Activated T-helper 1 cell treated with anti-CD3 and anti-CD28 coated beads, Interleukin-2, amount 50 U/mL, for 16 hours (primary cell): ENCODE results near the gene PZP.

Source experiments
- DNase-seq, 2 donors: peaks; one replicate each; pipeline ENCODE4 v3.0.0-alpha.2; 2020; ENCODE audit warnings: low read depth in 1 of 2, low spot score in 1 of 2

The PZP gene

DNA sequence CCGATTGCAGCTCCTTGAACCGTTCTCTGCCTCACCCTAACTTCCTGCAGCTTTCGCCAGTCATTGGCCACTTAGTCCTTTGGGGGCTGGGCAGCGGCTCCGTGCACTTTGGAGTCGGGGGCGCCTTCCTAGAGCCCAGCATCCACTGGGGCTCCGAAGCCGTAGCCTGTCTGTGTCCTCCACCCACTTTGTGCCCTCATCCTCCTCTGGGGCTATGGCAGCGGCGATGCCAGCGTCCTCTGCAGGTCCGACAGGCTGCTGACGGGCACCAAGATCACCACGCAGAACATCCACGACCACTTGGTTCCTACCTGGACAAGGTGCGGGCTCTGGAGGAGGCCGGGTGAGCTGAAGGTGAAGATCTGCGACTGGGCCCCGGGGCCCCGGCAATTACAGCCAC lies 80.7 kb downstream of the PZP start:
- DNase-seq: no peak

DNA sequence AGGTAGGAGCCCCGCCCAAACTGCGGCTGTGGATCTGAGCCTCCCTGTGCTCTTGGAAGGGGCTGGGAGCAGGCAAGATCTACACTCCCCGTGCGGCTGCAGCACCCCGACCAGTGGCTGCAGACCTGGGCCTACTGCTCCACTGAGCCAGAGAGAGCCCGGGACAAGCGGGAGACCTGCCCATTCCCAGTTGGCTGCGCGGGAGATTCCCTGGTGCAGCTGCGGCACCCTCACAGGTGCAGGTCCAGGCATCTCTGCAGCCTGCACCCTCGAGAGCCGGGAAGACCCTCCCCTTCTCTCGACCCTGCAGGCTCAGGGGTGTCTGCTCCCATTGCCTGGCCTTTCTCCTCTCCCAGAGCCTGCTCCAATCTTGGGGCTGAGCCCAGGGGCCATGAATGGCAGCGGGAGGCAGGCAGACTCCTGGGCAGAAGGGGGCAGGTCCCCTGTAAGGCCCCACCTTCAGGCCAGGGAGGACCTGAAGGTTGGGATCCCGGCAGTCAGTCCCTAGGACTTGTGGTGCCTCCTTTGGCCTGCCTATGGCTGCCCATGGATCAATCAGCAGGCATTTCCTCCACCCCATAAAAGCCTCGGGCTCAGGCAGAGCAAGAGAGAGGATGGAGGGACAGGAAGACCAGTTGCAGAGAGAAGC lies 83.7 kb downstream of the PZP start:
- no peak for DNase-seq

DNA sequence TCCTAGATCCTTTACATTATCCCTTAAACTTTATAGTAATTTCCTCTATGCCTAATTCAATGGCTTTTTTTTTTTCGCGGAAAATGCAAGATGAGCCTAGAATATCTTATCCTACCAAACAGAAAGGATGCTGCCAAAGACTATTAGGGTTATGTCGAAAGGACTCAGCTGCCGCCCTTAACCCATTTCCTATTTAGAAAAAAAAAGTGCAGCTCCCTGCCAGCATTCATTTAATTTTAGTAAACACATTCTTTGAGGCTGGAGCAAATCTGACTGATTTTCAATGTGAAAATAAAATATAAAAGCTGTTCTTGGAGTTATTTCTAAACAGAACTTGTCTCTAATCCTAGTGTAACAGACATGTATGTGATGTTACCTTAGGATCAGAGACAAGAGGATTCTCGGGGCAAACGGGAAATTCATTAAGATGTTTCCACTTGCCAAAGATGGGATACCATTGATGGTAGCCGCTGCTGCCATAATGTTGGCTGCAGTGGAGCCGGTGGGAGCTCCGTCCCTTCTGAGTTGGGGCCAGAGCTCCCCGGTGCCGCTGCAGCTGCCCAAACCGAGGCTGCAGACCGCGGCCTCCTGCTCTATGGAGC lies 84.3 kb downstream of the PZP start:
- no peak for DNase-seq

DNA sequence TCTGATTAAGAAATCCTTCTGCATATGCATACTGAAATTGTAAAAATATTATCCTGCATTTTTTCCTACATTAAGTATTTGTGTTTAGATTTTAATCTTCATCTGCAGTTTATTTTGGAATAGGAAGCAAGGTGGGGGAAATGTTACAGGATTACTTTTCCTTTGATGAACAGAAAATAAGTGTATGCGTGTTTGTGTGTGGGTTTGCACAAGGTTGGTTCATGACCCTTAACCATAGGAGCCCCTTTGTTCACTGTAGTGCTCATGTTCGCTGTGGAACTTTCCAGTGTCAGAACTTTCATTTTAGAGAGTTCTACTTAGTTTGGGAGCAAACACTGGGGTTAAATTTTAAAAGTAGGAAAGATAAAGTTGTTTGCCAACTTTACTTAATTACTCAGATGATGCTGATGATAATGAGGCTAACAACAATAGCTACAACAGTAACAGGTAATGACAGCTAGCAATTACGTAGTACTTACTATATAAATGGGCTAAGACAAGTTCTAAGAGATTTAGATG lies 86.0 kb downstream of the PZP start:
- DNase-seq: no peak

DNA sequence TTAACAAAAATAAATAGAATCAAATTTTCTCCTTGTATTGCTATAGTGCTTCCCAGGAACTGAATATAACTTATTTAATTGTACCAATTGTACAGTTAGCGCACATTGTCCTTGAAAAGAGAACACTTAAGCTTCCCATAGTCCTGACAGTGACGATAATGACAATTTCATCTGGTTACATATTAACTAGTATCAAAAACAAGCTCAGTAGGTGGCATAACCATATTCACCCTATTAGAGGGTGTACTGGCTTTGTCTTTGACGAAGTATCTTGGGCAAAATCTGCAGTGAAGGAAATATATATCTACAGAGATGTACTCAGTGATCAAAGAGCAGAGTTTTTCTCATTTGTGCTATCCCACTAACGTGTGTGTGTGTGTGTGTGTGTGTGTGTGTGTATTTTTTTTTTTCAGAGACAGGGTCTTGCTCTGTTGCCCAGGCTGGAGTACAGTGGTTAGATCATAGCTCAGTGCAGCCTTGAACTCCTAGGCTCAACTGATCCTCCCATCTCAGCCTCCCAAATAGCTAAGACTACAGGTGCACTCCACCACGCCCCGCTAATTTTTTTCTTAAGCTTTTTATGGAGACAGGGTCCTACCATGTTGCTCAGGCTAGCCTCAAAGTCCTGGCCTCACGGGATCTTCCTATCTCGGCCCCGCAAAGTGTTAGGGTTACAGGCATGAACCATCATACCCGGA lies 87.6 kb downstream of the PZP start:
- DNase-seq: no peak

DNA sequence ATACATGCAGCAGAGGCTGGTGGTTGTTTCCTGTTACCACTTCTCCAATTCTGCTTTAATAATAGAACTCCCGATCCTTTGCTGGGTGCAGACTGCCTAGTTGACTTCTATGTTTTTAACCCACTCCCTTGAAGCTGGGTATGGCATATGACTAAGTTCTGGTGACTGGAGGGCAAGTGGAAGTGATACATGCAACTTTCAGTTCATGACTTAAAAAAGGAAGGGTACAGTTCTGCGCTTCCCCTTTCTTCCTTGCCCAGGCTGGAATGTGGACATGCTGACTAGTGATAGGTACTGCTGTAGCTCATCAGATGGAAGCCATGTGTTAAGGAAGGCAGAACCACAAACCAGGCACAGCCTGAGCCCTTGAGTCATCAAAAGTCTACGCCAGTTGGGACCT lies 90.0 kb downstream of the PZP start:
- no peak for DNase-seq

DNA sequence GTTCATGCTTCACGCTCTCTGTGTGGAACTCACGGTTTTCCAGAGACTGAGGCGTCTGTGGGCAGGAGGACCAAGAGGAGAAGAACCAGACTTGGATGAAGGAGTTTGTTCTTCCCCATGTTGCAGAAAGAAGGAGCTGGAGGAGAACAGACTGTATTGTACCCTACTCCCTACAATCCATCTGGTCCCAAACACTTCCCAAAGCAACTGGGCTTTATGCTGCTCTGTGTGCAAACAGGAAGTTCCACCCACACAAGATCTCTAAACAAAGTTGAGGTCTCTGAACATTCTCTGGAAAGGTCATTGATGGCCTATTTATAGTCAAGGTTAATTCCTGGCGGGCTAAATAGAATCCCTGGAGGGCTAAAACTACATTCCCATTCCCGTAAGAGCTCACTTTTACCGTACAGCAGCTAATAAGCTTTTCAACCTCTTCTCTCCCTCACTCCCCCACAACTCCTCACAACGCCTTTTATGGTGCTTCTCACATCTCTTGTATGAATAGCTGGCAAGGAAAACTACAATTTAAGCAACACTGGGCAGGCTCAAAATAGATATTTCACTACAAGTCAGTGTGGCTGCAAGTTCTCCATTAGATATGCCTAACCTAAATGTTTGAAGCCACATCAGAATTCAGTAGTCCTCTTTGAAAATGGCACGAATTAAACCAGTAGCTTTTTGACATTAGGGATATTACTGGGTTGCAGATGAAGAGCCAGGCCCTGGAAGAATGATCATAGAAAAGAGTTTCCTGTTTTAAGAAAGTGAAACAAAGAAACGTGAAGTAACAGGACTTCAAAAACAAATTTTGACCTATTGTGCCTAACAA lies 92.2 kb downstream of the PZP start, which contains the start of gene A2M:
Gene A2M (minus strand): TSS at position 189 of the 829 bp plus-strand sequence. CDS start 70 bp downstream, at position 119.
- no peak for DNase-seq

DNA sequence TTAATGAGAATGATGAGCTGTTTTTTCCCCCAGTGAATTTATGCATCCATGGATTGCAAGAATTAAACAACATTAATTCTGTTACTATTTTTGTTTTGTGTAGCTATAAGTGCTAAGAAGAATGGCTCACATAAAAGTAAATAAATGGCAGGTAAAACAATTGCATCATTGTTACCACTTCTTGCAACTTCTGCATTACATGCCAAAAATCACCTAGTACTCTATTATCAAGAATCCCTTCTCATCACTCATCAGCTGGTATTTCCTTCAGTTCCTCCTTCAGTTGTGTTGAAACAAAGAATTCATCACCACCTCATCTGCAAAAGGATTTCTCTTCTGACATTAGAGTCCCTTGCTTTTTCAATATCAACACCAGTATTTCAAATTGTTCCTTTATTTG lies 93.2 kb downstream of the PZP start:
- no peak for DNase-seq

DNA sequence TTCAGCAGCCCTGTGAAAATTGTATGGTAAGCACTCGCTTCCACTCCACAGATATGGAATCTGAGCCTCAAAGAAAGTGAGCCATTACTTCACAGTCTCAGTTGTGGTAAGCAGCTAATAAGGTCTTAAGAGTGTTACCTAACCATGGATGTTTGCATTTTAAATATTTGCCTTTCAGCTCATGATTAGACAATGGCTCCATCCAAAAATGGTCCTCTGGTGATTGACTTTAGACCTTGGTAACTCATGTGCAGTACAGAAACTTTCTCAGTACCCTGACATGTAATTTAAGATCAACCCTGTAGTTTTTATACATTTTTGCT lies 94.2 kb downstream of the PZP start:
- no peak for DNase-seq

DNA sequence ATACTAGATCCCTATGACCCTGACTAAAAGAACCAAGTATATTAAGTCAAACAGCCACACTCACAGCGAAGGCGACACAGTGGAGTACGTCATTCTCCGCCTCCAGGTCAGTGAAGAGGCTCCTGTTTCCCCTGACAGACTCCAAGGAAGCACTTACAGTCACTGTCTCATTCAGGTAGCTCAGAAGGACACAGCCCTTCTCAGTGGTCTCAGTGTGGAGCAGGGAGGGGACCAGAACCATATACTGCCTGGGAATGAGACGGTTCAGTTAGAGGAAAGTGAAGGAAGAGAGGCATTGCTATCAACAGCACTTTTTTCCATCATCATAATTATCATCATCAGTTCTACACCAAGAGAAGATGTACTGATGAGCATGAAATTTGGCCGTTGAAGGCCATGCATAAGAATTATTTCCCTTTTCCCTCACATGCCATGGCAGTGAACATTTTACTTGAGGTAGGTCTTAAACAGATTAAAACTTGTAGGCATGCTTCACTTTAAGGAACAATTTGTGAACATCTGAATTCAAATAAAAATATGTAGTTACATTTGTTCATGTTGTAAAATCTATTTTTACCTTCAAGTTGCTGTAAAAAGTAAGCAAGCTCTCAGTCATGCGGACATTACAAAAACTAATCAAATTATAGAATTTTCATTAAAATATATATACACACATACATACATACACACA lies 94.8 kb downstream of the PZP start:
- DNase-seq: no peak

DNA sequence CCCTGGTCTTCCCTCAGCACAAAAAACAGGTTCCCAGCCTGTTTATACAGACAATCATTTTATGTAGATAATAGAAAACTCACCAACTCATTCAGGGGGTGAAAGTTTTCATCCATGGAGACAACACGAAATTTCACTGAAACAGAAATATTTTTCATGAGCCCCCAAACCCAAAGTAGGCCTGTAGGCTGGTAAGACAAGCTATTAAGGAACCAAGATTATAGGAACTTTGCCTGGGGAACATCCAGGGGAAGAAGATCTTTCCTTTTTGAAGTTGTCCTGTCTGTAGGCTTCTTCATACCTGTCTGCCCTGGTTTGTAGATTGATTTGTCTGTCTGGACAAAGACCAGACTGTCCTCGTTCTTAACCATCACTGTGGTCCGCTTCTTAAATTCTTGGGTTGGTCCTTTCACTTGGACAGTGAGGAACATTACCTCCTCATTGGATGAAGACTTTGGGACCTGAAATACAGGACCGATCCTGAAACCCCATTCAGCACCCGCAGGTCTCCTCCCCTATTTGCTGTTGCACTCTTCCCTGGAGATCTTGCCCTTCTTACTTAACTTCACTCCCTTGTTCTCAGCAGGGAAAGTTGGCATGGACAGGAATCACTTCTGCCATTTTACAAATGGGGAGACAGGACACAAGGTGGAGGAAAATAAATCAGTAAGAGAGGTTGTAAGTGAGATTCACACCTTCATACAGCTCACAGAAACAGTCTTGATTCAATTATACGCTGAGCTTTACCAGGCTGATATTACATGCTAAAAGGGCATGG lies 95.9 kb downstream of the PZP start:
- no peak for DNase-seq

DNA sequence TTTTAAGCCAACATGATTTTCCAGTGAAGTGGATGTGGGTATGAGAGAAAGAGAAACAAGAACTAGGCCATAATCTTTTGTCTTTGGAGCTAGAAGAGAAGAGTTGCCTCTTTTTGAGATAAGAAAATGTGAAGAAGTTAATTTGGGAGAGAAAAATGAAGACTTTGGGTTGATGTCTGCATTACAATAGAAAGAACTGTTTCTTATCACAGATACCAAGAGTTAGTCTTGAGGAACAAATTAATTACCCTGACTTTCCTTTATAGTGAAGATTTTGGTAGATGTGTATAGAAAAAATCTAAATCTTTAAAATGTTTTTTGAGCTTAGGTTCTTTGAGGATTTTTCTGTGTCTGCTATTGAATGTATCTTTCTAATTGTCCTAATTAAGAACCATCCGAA lies 96.7 kb downstream of the PZP start:
- no peak for DNase-seq

DNA sequence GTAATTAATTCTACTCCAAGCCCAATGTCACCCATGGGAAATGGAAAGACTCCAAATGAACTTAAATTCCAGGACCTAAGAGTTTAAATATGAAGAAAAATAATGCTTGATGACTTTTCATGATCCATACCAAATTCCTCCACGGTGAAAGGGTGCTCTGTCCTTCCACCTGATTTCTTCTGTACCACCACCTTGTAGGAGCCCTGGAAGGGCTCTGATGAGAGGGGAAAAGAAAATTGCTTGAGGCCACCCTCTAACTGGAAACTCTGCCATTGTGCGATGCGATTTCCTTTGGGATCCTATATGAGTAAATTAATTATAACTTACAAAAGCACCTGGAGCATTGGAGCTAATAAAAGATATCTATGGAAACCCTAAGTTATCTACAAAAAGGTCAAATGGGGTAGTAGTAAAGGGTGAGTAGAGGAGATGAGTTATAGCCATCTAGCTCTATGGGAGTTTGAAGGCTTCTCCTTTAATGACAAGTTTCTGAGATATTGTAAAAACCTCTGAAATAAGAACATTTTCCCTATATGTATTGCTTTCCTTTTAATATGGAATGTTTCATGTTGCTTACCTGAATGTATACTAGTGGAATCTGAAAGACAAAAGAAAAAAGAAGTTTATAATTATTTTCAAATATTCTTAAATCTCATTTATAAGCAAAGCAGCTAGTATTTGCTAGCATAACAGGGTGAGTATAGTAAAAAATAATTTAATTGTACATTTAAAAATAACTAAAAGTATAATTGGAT lies 98.3 kb downstream of the PZP start:
- no peak for DNase-seq

DNA sequence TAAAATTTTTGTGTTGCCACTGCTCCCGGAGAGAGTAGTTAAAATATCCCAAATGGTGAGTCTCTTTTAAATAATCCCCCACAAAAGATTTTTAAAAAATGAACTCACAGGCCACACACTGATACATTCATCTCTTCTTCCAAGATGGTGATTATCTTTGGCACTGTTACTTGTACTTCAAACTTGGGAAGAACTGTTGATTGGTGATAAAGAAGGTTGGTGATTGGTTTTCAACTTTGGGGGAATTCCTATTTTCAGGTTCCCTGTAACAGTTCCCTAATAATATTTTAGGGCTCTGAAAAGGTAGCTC lies 99.0 kb downstream of the PZP start:
- DNase-seq: no peak

DNA sequence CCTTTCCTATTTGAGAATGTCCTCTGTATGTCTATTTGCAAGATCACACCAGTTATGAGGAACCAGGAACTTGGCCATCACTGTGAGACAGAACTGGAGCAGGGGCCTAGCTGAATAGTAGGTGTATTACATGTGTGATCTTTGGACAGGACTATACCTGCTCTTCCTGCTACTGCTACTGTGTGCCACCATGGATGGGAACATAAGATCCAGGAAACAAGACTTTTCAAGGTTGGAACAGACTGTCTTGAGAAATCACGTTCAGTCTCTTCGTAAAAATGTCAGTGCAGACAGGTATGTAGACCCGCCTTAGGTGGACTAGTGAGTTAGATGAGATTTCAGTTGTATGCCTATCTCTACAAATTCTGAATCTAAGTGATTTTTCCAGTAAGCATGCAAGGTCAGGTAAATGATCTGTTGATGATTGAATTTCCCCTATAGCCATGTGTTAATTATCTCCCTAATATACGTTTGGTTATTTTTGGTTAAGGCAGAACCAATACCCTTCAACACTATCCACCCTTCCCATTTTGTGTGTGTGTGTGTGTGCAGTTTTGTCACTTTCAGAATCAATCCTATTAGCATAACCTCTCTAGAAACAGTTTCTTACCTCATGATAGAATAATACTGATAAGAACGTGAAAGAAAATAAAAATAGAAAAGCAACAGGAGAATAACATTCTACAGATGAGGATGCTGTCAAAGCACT lies 99.5 kb downstream of the PZP start:
- DNase-seq: no peak

DNA sequence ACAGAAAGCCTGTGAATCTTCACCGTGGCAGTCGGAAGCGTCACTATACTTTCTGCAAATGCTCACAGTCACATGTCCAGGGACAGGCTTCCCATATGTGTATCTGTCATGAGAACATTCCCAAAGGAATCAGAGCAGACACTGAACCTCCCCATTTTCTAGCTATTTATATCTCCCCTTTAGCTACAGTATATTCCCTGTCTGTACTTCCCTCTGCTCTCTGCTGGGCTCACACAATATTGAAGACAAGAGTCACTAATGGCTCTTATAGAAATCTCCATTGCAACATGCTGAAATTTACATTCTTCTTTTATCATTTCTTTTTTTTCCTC lies 100.7 kb downstream of the PZP start:
- DNase-seq: no peak

DNA sequence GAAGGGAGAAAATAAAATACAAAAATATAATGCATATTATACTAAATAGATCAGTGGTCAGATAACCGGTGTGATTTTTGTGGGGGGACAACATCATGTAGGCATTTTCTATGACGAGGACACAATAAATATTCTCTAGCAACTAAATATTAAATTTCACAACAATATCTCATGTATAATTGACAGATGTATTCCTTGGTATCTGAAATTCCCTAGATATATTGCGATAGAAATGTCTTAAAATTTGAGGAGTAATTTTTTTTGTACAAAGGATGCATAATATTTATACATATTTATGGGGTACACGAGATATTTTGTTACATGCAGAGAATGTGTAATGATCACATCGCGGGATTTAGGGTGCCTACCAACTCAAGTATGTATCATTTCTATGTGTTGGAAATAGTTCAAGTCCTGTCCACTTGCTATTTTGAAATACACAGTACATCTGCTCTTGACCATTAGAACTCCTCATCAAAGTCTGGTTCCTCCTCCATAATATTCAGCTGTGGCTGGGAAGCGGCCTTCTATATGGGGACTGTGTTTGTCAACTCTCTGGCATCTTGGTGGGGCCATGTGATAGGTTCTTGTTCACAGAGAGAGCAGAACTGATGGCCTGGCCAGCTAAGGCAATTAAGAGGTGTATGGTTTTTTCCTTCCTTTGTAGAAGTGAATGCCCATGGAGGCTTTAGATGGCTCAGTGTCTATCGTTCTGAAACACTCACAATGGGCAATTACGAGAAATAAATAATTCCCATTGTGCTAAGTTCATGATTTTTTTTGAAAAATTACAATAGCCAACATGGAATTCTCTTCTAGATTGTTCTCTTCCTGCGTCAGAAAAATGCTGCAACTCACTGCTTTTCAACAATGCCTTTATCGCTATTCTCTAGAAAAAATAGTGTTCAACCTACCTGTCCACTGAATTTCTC lies 101.3 kb downstream of the PZP start:
- DNase-seq: no peak

DNA sequence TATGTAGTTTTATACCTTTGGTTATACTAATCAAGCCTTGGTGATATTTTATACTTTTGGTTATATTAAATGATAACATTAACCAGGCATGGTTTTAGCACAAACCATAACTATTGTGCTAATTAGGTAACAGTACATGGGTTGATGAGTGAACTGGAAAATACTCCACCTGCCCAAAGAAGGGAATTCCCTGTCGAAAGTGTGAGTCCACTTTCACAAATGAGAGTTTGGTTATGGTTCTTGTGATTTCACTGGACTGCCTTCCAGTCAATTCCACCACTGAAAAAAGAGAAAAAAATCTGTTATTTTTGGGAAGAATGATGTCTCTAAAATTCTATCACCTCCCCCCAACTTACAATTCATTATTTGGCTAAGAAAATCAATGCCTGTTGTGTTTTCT lies 102.1 kb downstream of the PZP start:
- no peak for DNase-seq
